Endothelial cell of umbilical vein (primary cell): Measurements from ENCODE around the gene MIGA1. TPM values are rescaled to one million over a fixed set of nuclear protein-coding genes. Genes with fewer than 3 reads are reported as not detected.

ENCODE experiments used
- BruUV-seq: library from RNA; stranded (reverse); fragments of 400-500 nt; replicated peaks from 2 replicates; lab custom pipeline; 2021; lab: Mats Ljungman, UMichigan
- CTCF ChIA-PET: fragments of 300-600, 350-600 bp; sonication (Branson Sonifier 250); formaldehyde crosslinking; loops from one replicate; lab custom pipeline; 2021; ENCODE audit warnings: antibody characterized with exemption, inconsistent platforms; lab: Charles Lee
- POLR2A ChIA-PET: fragments of 300-600, 350-600 bp; sonication (Branson Sonifier 250); formaldehyde crosslinking; loops from one replicate; lab custom pipeline; 2021; ENCODE audit warnings: antibody characterized with exemption, inconsistent platforms; lab: Charles Lee
- DNase-seq: peaks from one replicate; pipeline ENCODE4 v3.0.0-alpha.2; 2011; ENCODE audit warnings: low read depth, low spot score
- FAIRE-seq: peaks from 2 replicates; lab custom pipeline; 2011; peaks lifted over from hg19 to GRCh38; lab: Jason Lieb, UNC
- H2AFZ ChIP-seq: 2 replicates; pipeline ENCODE4 v1.6.0; 2012; ENCODE audit warnings: low read depth, low read length, control low read depth, inconsistent platforms
- H3K27ac ChIP-seq: 2 replicates; pipeline ENCODE4 v1.5.1; 2011; ENCODE audit warnings: low read depth, mild to moderate bottlenecking, control low read depth, low read length, moderate library complexity; ENCODE audit not compliant: insufficient read depth
- H3K27me3 ChIP-seq, 2 experiments: 2 replicates each; pipeline versions ENCODE4 v1.6.0 to v1.6.1; 2011; ENCODE audit warnings: low read length in 2 of 2, mixed read lengths in 1 of 2; ENCODE audit not compliant: control insufficient read depth in 2 of 2, insufficient read depth in 2 of 2
- H3K36me3 ChIP-seq, 2 experiments: 2 replicates in 1 of 2; 3 replicates in 1 of 2; pipeline ENCODE4 v1.5.1; 2011; ENCODE audit warnings: low read length in 2 of 2, mild to moderate bottlenecking in 1 of 2, moderate library complexity in 1 of 2; ENCODE audit not compliant: control insufficient read depth in 2 of 2, insufficient read depth in 2 of 2; ENCODE audit errors: extremely low read depth in 1 of 2
- H3K4me1 ChIP-seq: 3 replicates; pipeline ENCODE4 v1.5.1; 2011; ENCODE audit warnings: mild to moderate bottlenecking, low read length; ENCODE audit not compliant: control insufficient read depth, insufficient read depth; ENCODE audit errors: extremely low read depth
- H3K4me2 ChIP-seq: 2 replicates; pipeline ENCODE4 v1.6.1; 2011; ENCODE audit warnings: low read length, control low read depth, mixed read lengths; ENCODE audit not compliant: insufficient read depth
- H3K4me3 ChIP-seq, 3 experiments: fragments of 200-600 bp in 1 of 3; sonication (generic), shearing (Covaris generic) in 1 of 3; replicated peaks in 1 of 3; 2 replicates each; pipeline ENCODE4 v1.5.1; 2011 to 2016; ENCODE audit warnings: control low read depth in 3 of 3, low read length in 3 of 3, mild to moderate bottlenecking in 2 of 3, inconsistent platforms in 1 of 3, low read depth in 1 of 3, moderate library complexity in 1 of 3; ENCODE audit not compliant: insufficient read depth in 1 of 3
- H3K79me2 ChIP-seq: 2 replicates; pipeline ENCODE4 v1.6.0; 2012; ENCODE audit warnings: low read length, inconsistent platforms; ENCODE audit not compliant: control insufficient read depth, insufficient read depth
- H3K9ac ChIP-seq: replicated peaks from 2 replicates; pipeline ENCODE3; 2011; ENCODE audit warnings: low read length, control low read depth; ENCODE audit not compliant: insufficient read depth; ENCODE audit errors: extremely low read depth
- H3K9me1 ChIP-seq: replicated peaks from 3 replicates; pipeline ENCODE4 v1.6.0; 2011; ENCODE audit warnings: mild to moderate bottlenecking, low read length; ENCODE audit not compliant: control insufficient read depth, insufficient read depth; ENCODE audit errors: extremely low read depth
- H3K9me3 ChIP-seq: replicated peaks from 2 replicates; pipeline ENCODE4 v1.5.1; 2012; ENCODE audit warnings: low read length, inconsistent platforms; ENCODE audit not compliant: control insufficient read depth, insufficient read depth
- H4K20me1 ChIP-seq: replicated peaks from 2 replicates; pipeline ENCODE3; 2011; ENCODE audit warnings: mild to moderate bottlenecking, low read length; ENCODE audit not compliant: control insufficient read depth, insufficient read depth; ENCODE audit errors: extremely low read depth
- CTCF ChIP-seq, 2 donors: IDR thresholded peaks; 1 replicate in 1 of 2; 2 replicates in 1 of 2; pipeline ENCODE4 v1.5.1; 2011; ENCODE audit warnings: low read length in 2 of 2, mild to moderate bottlenecking in 2 of 2, moderate library complexity in 2 of 2, control low read depth in 1 of 2, inconsistent platforms in 1 of 2, low read depth in 1 of 2; ENCODE audit not compliant: insufficient read depth in 1 of 2; ENCODE audit errors: extremely low read depth in 1 of 2
- EZH2 ChIP-seq: IDR thresholded peaks from 2 replicates; pipeline ENCODE4 v1.6.1; 2012; ENCODE audit warnings: borderline replicate concordance, low read depth, mild to moderate bottlenecking, moderate library complexity, low read length, inconsistent platforms; ENCODE audit not compliant: severe bottlenecking
- FOS ChIP-seq: IDR thresholded peaks from 2 replicates; pipeline ENCODE4 v1.6.1; 2011; ENCODE audit warnings: mild to moderate bottlenecking, low read length, moderate library complexity, borderline replicate concordance; ENCODE audit not compliant: insufficient read depth
- GATA2 ChIP-seq: IDR thresholded peaks from 2 replicates; pipeline ENCODE4 v1.7.0; 2011; ENCODE audit warnings: low read depth, mild to moderate bottlenecking, moderate library complexity, mixed read lengths, low read length; ENCODE audit not compliant: insufficient read length, insufficient read depth
- JUN ChIP-seq: IDR thresholded peaks from 2 replicates; pipeline ENCODE4 v1.6.1; 2011; ENCODE audit warnings: borderline replicate concordance, low read depth; ENCODE audit not compliant: insufficient read length, insufficient read depth
- MAX ChIP-seq: IDR thresholded peaks from 2 replicates; pipeline ENCODE4 v1.6.1; 2011; ENCODE audit not compliant: insufficient read depth, insufficient read length
- MYC ChIP-seq: IDR thresholded peaks from one replicate; pipeline ENCODE4 v1.6.1; 2011; ENCODE audit warnings: mild to moderate bottlenecking, low read depth, low read length
- POLR2A ChIP-seq: IDR thresholded peaks from 2 replicates; pipeline ENCODE4 v1.6.1; 2012; ENCODE audit warnings: low read depth, mild to moderate bottlenecking, control low read depth, low read length
- POLR2AphosphoS5 ChIP-seq: IDR thresholded peaks from 2 replicates; pipeline ENCODE4 v1.6.1; 2012; ENCODE audit warnings: low read depth, mild to moderate bottlenecking, control low read depth, low read length, moderate library complexity; ENCODE audit not compliant: insufficient read depth
- dilution Hi-C: fragments of 300-500 bp; cut with MboI; formaldehyde crosslinking; loops from one replicate; pipeline ENCODE4 v1.15.0; 2019; ENCODE audit warnings: low sequenced_read_pairs; ENCODE audit not compliant: extremely low pct_ligation_motif_present
- intact Hi-C: fragments of 100-400 bp; cut with micrococcal nuclease; formaldehyde crosslinking; loops from one replicate; pipeline ENCODE4 v1.10.0; 2022
- polyA plus RNA-seq, 4 experiments: library from polyadenylated mRNA; depleted of rRNA in 3 of 4; stranded (reverse) in 3 of 4; unstranded in 1 of 4; fragments of >200 nt; gene quantifications; 2 replicates each; pipeline versions ENCODE4 v1.2.1 to v1.2.3, GENCODE V29; 2011 to 2012; ENCODE audit warnings: missing spikeins in 1 of 4
- total RNA-seq: library from RNA; stranded (reverse); gene quantifications from 2 replicates; pipeline ENCODE4 v1.2.3, GENCODE V29; 2021

The MIGA1 gene
- total and polyA plus RNA-seq, 2 donors (not counting 3 experiments of a cell fraction or from before 2014, with no cell fraction given), result 2.8 to 14.6 TPM

- FAIRE-seq, result no peak
Observed at GRCh38 chr1:77741316-77741715, 38.1 kb upstream of the MIGA1 start.

More at GRCh38 chr1:77741316-77741715, 38.1 kb upstream of the MIGA1 start:
- Histone ChIP-seq H3K4me3 (no peak overlapping the region), H3K4me2 (no peak overlapping the region), H4K20me1 (no peaks in the 10 kb centered on the region), H3K27me3 (no peaks in the 10 kb centered on the region), H3K9me1 (no peaks in the 10 kb centered on the region), H3K9me3 (no peaks in the 10 kb centered on the region), H3K79me2 (peaks cover 21% of the 10 kb centered on the region), H3K27ac (no peak overlapping the region), H3K4me1 (no peaks in the 10 kb centered on the region), H3K36me3 (no peaks in the 10 kb centered on the region), H3K9ac (no peak overlapping the region), H2AFZ (no peak overlapping the region)
- ChIA-PET CTCF (interaction anchor here (1.1 kb wide), 1 partner anchor 10 kb away, joined by 3 read pairs; no protein-coding TSS in a partner anchor), POLR2A (no interaction called here)
- no TSS peak for BruUV-seq
- TF ChIP-seq POLR2AphosphoS5 (no peak), JUN (no peak), MAX (no peak), POLR2A (no peak), EZH2 (no peak), GATA2 (no peak), FOS (no peak), CTCF (IDR thresholded peaks at IDR 0.05; ENCODE audit: extremely low read depth in 1 of 2, insufficient read depth in 1 of 2, low read depth in 1 of 2, low read length in 2 of 2) (no peak), MYC (no peak)
- no peak for DNase-seq
- intact Hi-C loops (no loop called here), dilution Hi-C loops (no loop called here)
